ENCODE data around the gene ZNF407.
A peak's percentile ranks its signal among the peaks of the same experiment; 100 is the strongest.

- TF ChIP-seq POLR2AphosphoS5 (IDR thresholded peaks at IDR 0.05; ENCODE audit: low read depth) = no peak
- TF ChIP-seq, protein P1, sequence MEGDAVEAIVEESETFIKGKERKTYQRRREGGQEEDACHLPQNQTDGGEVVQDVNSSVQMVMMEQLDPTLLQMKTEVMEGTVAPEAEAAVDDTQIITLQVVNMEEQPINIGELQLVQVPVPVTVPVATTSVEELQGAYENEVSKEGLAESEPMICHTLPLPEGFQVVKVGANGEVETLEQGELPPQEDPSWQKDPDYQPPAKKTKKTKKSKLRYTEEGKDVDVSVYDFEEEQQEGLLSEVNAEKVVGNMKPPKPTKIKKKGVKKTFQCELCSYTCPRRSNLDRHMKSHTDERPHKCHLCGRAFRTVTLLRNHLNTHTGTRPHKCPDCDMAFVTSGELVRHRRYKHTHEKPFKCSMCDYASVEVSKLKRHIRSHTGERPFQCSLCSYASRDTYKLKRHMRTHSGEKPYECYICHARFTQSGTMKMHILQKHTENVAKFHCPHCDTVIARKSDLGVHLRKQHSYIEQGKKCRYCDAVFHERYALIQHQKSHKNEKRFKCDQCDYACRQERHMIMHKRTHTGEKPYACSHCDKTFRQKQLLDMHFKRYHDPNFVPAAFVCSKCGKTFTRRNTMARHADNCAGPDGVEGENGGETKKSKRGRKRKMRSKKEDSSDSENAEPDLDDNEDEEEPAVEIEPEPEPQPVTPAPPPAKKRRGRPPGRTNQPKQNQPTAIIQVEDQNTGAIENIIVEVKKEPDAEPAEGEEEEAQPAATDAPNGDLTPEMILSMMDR (IDR thresholded peaks at IDR 0.05; ENCODE audit: insufficient read depth, low read length) = peak; percentile 25
- TF ChIP-seq GABPA (IDR thresholded peaks at IDR 0.05; ENCODE audit: low read depth) = no peak
- no peak for TF ChIP-seq SPI1 (IDR thresholded peaks at IDR 0.05; ENCODE audit: borderline replicate concordance, low read depth)
Measured at GRCh38 chr18:74963820-74964446, 366.3 kb downstream of the ZNF407 start.
